Measurements from ENCODE around the gene GRIP2. TPM values are rescaled to one million over a fixed set of nuclear protein-coding genes. Genes with fewer than 3 reads are reported as not detected.

The GRIP2 gene
- total and polyA plus RNA-seq, 3 experiments from 2014 or later, result not detected

- Mint-ChIP-seq H3K4me3 (no peak overlapping the region), H3K27ac (peak overlapping the region in 1 of 8 donors; percentile 50), H3K27me3 (peaks cover 4 to 8% of the 10 kb centered on the region in 2 donors), H3K9me3 (peaks cover 2 to 8% (median 5%) of the 10 kb centered on the region in 5 donors), H3K36me3 (peaks cover 0 to 5% (median 0%) of the 10 kb centered on the region in 3 donors), H3K4me1 (peaks cover 0 to 10% (median 9%) of the 10 kb centered on the region in 3 donors)
- Histone ChIP-seq H3K36me3 (ENCODE audit: insufficient read depth, low read length) (no peaks in the 10 kb centered on the region), H3K4me3 (ENCODE audit: low read length) (no peak overlapping the region), H3K27me3 (ENCODE audit: insufficient read depth, low read length, poor library complexity, severe bottlenecking) (no peaks in the 10 kb centered on the region), H3K27ac (ENCODE audit: low read depth, low read length) (no peak overlapping the region), H3K4me1 (ENCODE audit: insufficient read depth, low read length) (no peaks in the 10 kb centered on the region), H3K9me3 (ENCODE audit: low read length) (no peaks in the 10 kb centered on the region)
- no peak for DNase-seq
- ChIA-PET CTCF (interaction anchor here (0.9 to 2.4 kb wide), 5 partner anchors 23 to 762 kb away, joined by 3 to 10 read pairs (median 4); no protein-coding TSS in a partner anchor), POLR2A (no interaction called here)
These were observed 32.2 kb downstream of the GRIP2 start for GRCh38 chr3:14507757-14508504.

DNA sequence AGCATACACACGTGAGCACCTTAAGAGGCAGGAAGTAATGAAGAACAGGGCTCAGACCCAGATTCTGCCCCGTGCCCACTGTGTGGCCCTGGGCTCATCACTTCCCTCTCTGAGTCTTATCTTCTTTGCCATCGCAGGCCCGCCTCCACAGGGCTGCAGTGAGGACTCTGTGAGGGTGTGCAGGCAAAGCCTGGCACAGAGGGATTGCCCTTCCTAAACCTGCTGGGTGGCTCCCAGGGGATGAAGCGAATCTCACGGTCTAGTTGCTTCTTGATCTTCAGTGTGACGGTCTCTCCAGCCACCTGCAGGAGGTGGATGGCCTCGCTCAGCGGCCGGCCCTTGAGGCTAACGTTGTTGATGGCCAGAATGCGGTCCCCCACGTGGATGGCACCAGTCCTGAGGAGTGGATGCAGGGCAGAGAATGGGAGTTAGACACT lies 32.8 kb downstream of the GRIP2 start:
- DNase-seq, result no peak
- Histone ChIP-seq H3K4me1 (ENCODE audit: insufficient read depth, low read length) (no peaks in the 10 kb centered on the region), H3K36me3 (ENCODE audit: insufficient read depth, low read length) (no peaks in the 10 kb centered on the region), H3K4me3 (ENCODE audit: low read length) (no peak overlapping the region), H3K27ac (ENCODE audit: low read depth, low read length) (no peak overlapping the region), H3K27me3 (ENCODE audit: insufficient read depth, low read length, poor library complexity, severe bottlenecking) (no peaks in the 10 kb centered on the region), H3K9me3 (ENCODE audit: low read length) (no peaks in the 10 kb centered on the region)
- Mint-ChIP-seq H3K27me3 (peaks cover 4 to 8% of the 10 kb centered on the region in 2 donors), H3K36me3 (peaks cover 0 to 6% (median 0%) of the 10 kb centered on the region in 3 donors), H3K27ac (peak overlapping the region in 1 of 8 donors; percentile 50), H3K9me3 (peaks cover 7 to 13% (median 9%) of the 10 kb centered on the region in 5 donors), H3K4me1 (peaks cover 0 to 10% (median 9%) of the 10 kb centered on the region in 3 donors), H3K4me3 (no peak overlapping the region)
- ChIA-PET POLR2A (no interaction called here), CTCF (no interaction called here)

DNA sequence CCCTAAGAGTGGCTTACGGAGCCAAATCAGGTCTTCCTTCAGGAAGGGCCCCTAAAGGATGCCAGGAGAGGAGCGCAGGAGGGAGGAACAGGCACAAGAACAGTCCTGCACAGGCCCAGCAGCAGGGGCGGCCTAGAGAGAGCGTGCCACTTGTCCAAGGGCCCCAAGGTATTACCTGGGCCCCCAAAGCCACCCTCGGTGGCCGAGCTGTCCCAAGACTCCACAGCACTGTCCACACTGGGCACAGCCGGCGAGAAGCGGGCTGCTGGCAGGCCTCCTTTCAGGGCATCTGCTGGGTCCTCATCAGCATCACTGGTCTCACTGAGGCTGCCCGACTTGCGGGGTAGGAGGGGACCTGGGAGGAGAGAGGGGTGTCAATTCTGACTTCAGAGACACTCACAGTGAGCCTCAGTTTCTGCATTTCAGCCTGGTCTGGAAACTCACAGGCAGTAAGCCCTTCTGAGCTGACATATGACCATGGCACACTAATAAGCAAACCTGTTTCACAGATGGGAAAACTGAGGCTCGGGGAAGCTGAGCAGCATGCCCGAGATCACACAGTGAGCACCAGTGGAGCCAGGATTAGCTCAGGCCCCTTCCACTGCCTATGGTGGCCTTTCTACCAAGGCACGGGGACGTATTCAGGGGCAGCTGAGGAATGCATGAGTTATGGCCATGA lies 33.4 kb downstream of the GRIP2 start:
- Histone ChIP-seq H3K27ac (ENCODE audit: low read depth, low read length) (no peak overlapping the region), H3K36me3 (ENCODE audit: insufficient read depth, low read length) (no peaks in the 10 kb centered on the region), H3K4me3 (ENCODE audit: low read length) (no peak overlapping the region), H3K4me1 (ENCODE audit: insufficient read depth, low read length) (no peaks in the 10 kb centered on the region), H3K27me3 (ENCODE audit: insufficient read depth, low read length, poor library complexity, severe bottlenecking) (no peaks in the 10 kb centered on the region), H3K9me3 (ENCODE audit: low read length) (no peaks in the 10 kb centered on the region)
- Mint-ChIP-seq H3K36me3 (peaks cover 0 to 8% (median 0%) of the 10 kb centered on the region in 3 donors), H3K4me3 (no peak overlapping the region), H3K9me3 (peaks cover 10 to 17% (median 13%) of the 10 kb centered on the region in 5 donors), H3K4me1 (peaks cover 0 to 10% (median 9%) of the 10 kb centered on the region in 3 donors), H3K27ac (no peak overlapping the region), H3K27me3 (peaks cover 4 to 8% of the 10 kb centered on the region in 2 donors)
- ChIA-PET CTCF (no interaction called here), POLR2A (no interaction called here)
- DNase-seq, result no peak

DNA sequence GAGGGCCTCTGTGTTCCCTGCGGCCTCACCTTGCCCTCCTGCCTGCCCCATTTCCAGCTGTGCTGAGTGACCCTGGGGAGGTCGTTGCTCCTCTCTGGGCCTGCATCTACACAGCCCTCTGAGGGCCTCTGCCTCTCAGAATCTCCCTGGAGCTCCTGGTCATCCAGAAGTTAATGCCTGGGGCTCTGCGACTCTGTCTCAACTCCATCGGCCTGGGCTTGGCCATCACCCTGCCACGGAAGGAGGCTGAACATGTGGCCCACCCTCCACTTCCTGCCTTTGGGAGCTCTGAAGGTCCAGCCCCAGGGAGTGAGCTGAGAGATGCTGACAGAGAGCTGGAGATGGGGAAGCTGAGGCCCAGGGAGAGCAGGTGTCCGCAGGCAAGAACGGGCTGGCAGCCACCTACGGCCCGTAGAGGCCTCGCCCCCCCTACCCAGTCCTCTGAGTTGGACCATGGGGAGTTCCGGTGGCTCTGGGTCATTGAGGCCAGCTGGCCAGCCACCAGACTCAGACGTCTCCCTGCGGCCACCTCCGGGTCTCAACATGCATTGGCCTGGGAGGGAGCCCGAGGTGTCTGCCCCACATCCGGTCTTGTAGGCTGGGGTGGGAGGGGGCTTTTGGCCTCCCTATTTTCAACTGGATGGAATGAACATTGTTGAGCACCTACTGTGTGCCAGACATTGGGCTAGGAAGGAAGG lies 34.2 kb downstream of the GRIP2 start:
- Mint-ChIP-seq H3K36me3 (peaks cover 0 to 10% (median 0%) of the 10 kb centered on the region in 3 donors), H3K9me3 (peaks cover 15 to 20% (median 16%) of the 10 kb centered on the region in 5 donors), H3K27me3 (peaks cover 4 to 8% of the 10 kb centered on the region in 2 donors), H3K4me3 (no peak overlapping the region), H3K27ac (no peak overlapping the region), H3K4me1 (peaks cover 0 to 10% (median 9%) of the 10 kb centered on the region in 3 donors)
- no peaks in the 10 kb centered on the region for H3K9me3 ChIP-seq (ENCODE audit: low read length)
- DNase-seq, result no peak
- no peaks in the 10 kb centered on the region for H3K4me1 ChIP-seq (ENCODE audit: insufficient read depth, low read length)
- ChIA-PET POLR2A (no interaction called here), CTCF (no interaction called here)
- no peak overlapping the region for H3K4me3 ChIP-seq (ENCODE audit: low read length)
- H3K36me3 ChIP-seq (ENCODE audit: insufficient read depth, low read length), result no peaks in the 10 kb centered on the region
- no peak overlapping the region for H3K27ac ChIP-seq (ENCODE audit: low read depth, low read length)
- no peaks in the 10 kb centered on the region for H3K27me3 ChIP-seq (ENCODE audit: insufficient read depth, low read length, poor library complexity, severe bottlenecking)

- Histone ChIP-seq H3K27ac (ENCODE audit: low read depth, low read length) (no peak overlapping the region), H3K4me3 (ENCODE audit: low read length) (no peak overlapping the region), H3K27me3 (ENCODE audit: insufficient read depth, low read length, poor library complexity, severe bottlenecking) (no peaks in the 10 kb centered on the region), H3K4me1 (ENCODE audit: insufficient read depth, low read length) (no peaks in the 10 kb centered on the region), H3K9me3 (ENCODE audit: low read length) (no peaks in the 10 kb centered on the region), H3K36me3 (ENCODE audit: insufficient read depth, low read length) (no peaks in the 10 kb centered on the region)
- Mint-ChIP-seq H3K9me3 (peaks cover 15 to 22% (median 20%) of the 10 kb centered on the region in 5 donors), H3K36me3 (peaks cover 0 to 10% (median 0%) of the 10 kb centered on the region in 3 donors), H3K4me1 (peaks cover 0 to 10% (median 9%) of the 10 kb centered on the region in 3 donors), H3K27ac (no peak overlapping the region), H3K4me3 (no peak overlapping the region), H3K27me3 (peaks cover 4 to 8% of the 10 kb centered on the region in 2 donors)
- no peak for DNase-seq
- POLR2A ChIA-PET, result no interaction called here
- CTCF ChIA-PET, result no interaction called here
These were observed 34.9 kb downstream of the GRIP2 start for GRCh38 chr3:14505001-14505802.

DNA sequence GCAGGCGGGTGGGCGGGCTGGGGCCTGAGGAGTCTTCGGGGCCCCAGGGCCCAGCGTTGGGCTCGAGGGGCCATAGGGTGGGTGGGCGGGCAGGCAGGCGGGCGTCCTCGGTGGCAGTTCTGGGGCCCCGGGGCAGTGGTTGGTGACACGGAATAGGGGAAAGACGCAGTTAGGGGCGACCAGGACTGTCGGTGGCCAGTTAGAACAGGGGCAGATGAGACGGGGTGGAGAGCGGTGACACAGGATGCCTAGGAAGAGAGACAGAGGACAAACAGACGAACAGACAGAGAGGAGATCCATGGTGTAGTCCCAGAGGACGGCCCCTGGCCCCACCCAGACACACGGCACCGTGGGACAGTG lies 36.5 kb downstream of the GRIP2 start:
- no peak overlapping the region for H3K4me3 ChIP-seq (ENCODE audit: low read length)
- H3K4me1 ChIP-seq (ENCODE audit: insufficient read depth, low read length), result no peaks in the 10 kb centered on the region
- Mint-ChIP-seq H3K27me3 (peaks cover 4 to 8% of the 10 kb centered on the region in 2 donors), H3K9me3 (peaks cover 15 to 22% (median 20%) of the 10 kb centered on the region in 5 donors), H3K36me3 (peaks cover 0 to 10% (median 0%) of the 10 kb centered on the region in 3 donors), H3K27ac (no peak overlapping the region), H3K4me3 (no peak overlapping the region), H3K4me1 (peaks cover 0 to 6% (median 4%) of the 10 kb centered on the region in 3 donors)
- POLR2A ChIA-PET, result no interaction called here
- DNase-seq, result no peak
- H3K9me3 ChIP-seq (ENCODE audit: low read length), result no peaks in the 10 kb centered on the region
- no peaks in the 10 kb centered on the region for H3K27me3 ChIP-seq (ENCODE audit: insufficient read depth, low read length, poor library complexity, severe bottlenecking)
- no peaks in the 10 kb centered on the region for H3K36me3 ChIP-seq (ENCODE audit: insufficient read depth, low read length)
- CTCF ChIA-PET, result no interaction called here
- H3K27ac ChIP-seq (ENCODE audit: low read depth, low read length), result no peak overlapping the region

DNA sequence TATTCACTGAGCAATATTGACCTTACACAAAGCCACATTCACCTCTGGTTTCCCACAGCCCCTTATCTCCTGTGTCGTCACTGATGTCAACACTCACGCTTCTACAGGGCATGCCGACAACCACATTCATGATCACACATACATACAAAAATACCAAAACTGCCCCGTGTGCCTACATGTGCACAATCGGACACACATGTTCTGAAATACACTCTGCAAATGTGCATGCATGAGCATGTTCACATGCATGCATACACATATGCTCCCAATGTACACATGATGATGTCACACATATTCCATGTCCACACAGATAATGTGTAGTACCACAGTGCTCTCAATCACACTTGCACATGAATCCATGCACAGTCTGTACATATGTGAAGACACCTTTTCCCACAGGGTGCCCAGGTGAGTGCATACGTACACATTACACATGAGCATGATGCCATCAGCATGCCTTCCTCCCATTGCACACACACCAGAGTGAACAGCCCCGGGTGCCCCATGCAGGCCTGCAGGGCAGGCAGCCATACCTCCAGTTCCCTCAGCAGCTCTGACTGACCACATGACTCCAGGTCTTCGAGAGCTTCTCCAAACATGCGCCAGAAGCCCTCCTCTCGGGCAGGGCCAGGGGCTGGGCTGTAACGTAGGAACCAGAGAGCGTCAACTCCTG lies 37.0 kb downstream of the GRIP2 start:
- CTCF ChIA-PET, result no interaction called here
- Histone ChIP-seq H3K4me3 (ENCODE audit: low read length) (no peak overlapping the region), H3K27me3 (ENCODE audit: insufficient read depth, low read length, poor library complexity, severe bottlenecking) (no peaks in the 10 kb centered on the region), H3K9me3 (ENCODE audit: low read length) (no peaks in the 10 kb centered on the region), H3K4me1 (ENCODE audit: insufficient read depth, low read length) (no peaks in the 10 kb centered on the region), H3K36me3 (ENCODE audit: insufficient read depth, low read length) (no peaks in the 10 kb centered on the region), H3K27ac (ENCODE audit: low read depth, low read length) (no peak overlapping the region)
- Mint-ChIP-seq H3K27me3 (peaks cover 4 to 8% of the 10 kb centered on the region in 2 donors), H3K9me3 (peaks cover 15 to 22% (median 20%) of the 10 kb centered on the region in 5 donors), H3K27ac (no peak overlapping the region), H3K4me1 (peaks cover 0 to 3% (median 0%) of the 10 kb centered on the region in 3 donors), H3K4me3 (no peak overlapping the region), H3K36me3 (peaks cover 0 to 10% (median 0%) of the 10 kb centered on the region in 3 donors)
- POLR2A ChIA-PET, result no interaction called here
- DNase-seq, result no peak

Measured in CD8-positive, alpha-beta memory T cell (primary cell).